HepG2 (cell line): ENCODE data around the gene RAPH1. TPM values are rescaled to one million over a fixed set of nuclear protein-coding genes. Genes with fewer than 3 reads are reported as not detected.

Experiments used
- ATAC-seq: fragments of 200-7000 bp; cut with Tn5 transposase; 3 replicates; pipeline ENCODE4 v1.9.1; 2020; ENCODE audit warnings: mild to moderate bottlenecking, moderate library complexity
- BruUV-seq: library from RNA; stranded (reverse); fragments of 400-500 nt; replicated peaks from 2 replicates; lab custom pipeline; 2021; lab: Mats Ljungman, UMichigan
- CTCF ChIA-PET: fragments of 300-600 bp; formaldehyde crosslinking; extraction: SDS; loops from one replicate; lab custom pipeline; 2021; ENCODE audit warnings: low total read pairs, inconsistent platforms, low intra/inter-chr PET ratio; lab: Yijun Ruan, JAX
- POLR2A ChIA-PET: fragments of 350-600 bp; sonication (Branson Sonifier 250); formaldehyde crosslinking; loops from one replicate; lab custom pipeline; 2020; ENCODE audit warnings: antibody characterized with exemption, inconsistent platforms; lab: Yijun Ruan, JAX
- DNase-seq: peaks from one replicate; pipeline ENCODE4 v3.0.0-alpha.2; 2015; ENCODE audit warnings: low spot score
- FAIRE-seq: peaks from 3 replicates; lab custom pipeline; 2011; peaks lifted over from hg19 to GRCh38; lab: Jason Lieb, UNC
- H2AFZ ChIP-seq: one replicate; pipeline ENCODE4 v1.6.1; 2011; ENCODE audit warnings: low read length, inconsistent platforms
- H3K27ac ChIP-seq: fragments of 300-600 bp; 3 replicates; pipeline ENCODE4 v1.8.0; 2011; ENCODE audit warnings: mixed run types, mild to moderate bottlenecking, mixed read lengths, low read length, inconsistent platforms; ENCODE audit not compliant: insufficient read depth; ENCODE audit errors: extremely low read length
- H3K27me3 ChIP-seq, 2 experiments: fragments of 200-600 bp in 1 of 2; 2 replicates in 1 of 2; 3 replicates in 1 of 2; pipeline versions ENCODE4 v1.6.0 to v1.8.0; 2011; ENCODE audit warnings: low read length in 2 of 2, mild to moderate bottlenecking in 2 of 2, moderate library complexity in 2 of 2, inconsistent platforms in 1 of 2; ENCODE audit not compliant: insufficient read depth in 2 of 2, control insufficient read depth in 1 of 2
- H3K36me3 ChIP-seq, 2 experiments: fragments of 200-600 bp in 1 of 2; replicated peaks in 1 of 2; 2 replicates in 1 of 2; 3 replicates in 1 of 2; pipeline versions ENCODE4 v1.5.1 to v1.8.0; 2011; ENCODE audit warnings: low read length in 2 of 2, inconsistent platforms in 1 of 2; ENCODE audit not compliant: insufficient read depth in 2 of 2, control insufficient read depth in 1 of 2
- H3K4me1 ChIP-seq: 2 replicates; pipeline ENCODE4 v1.5.1; 2012; ENCODE audit warnings: low read length, inconsistent platforms; ENCODE audit not compliant: insufficient read depth
- H3K4me2 ChIP-seq: 2 replicates; pipeline ENCODE4 v1.6.0; 2011; ENCODE audit warnings: low read depth, low read length, inconsistent platforms
- H3K4me3 ChIP-seq, 3 experiments: fragments of 200-600 bp in 1 of 3; sonication (generic), shearing (Covaris generic) in 1 of 3; replicated peaks in 1 of 3; 2 replicates each; pipeline ENCODE4 v1.5.1; 2011 to 2016; ENCODE audit warnings: low read length in 3 of 3, inconsistent platforms in 2 of 3, low read depth in 2 of 3, mild to moderate bottlenecking in 2 of 3, control low read depth in 1 of 3, mixed read lengths in 1 of 3; ENCODE audit not compliant: insufficient read depth in 1 of 3
- H3K79me2 ChIP-seq: one replicate; pipeline ENCODE4 v1.6.1; 2011; ENCODE audit warnings: low read length, inconsistent platforms; ENCODE audit not compliant: insufficient read depth
- H3K9ac ChIP-seq: 2 replicates; pipeline ENCODE4 v1.6.0; 2011; ENCODE audit warnings: mild to moderate bottlenecking, low read depth, low read length, inconsistent platforms; ENCODE audit not compliant: insufficient read depth
- H3K9me3 ChIP-seq: 2 replicates; pipeline ENCODE4 v1.5.1; 2012; ENCODE audit warnings: mild to moderate bottlenecking, low read length
- H4K20me1 ChIP-seq: 2 replicates; pipeline ENCODE4 v1.6.0; 2011; ENCODE audit warnings: inconsistent platforms, mild to moderate bottlenecking, low read length, moderate library complexity; ENCODE audit not compliant: insufficient read depth
- BCL6 ChIP-seq: IDR thresholded peaks from 2 replicates; pipeline ENCODE4 v1.6.1; 2016; ENCODE audit warnings: missing genetic modification reagents, missing compliant biosample characterization
- ELF4 ChIP-seq: sonication (generic); formaldehyde crosslinking; IDR thresholded peaks from 2 replicates; pipeline ENCODE4 v1.5.0; 2020; ENCODE audit warnings: missing genetic modification reagents, mild to moderate bottlenecking, moderate library complexity, borderline replicate concordance
- HNRNPH1 ChIP-seq: fragments of 200-400 bp; formaldehyde crosslinking; optimal IDR thresholded peaks from 2 replicates; pipeline ENCODE3; 2017; ENCODE audit warnings: mild to moderate bottlenecking, low read depth, low read length
- NFIC ChIP-seq: IDR thresholded peaks from 2 replicates; pipeline ENCODE4 v1.6.1; 2012; ENCODE audit warnings: mild to moderate bottlenecking, low read length, inconsistent platforms
- PRPF4 ChIP-seq: fragments of 200-400 bp; formaldehyde crosslinking; IDR thresholded peaks from 2 replicates; pipeline ENCODE4 v1.6.1; 2016; ENCODE audit warnings: low read length, low read depth; ENCODE audit not compliant: poor library complexity, severe bottlenecking
- SALL1 ChIP-seq: sonication (generic); formaldehyde crosslinking; IDR thresholded peaks from 2 replicates; pipeline ENCODE4 v1.8.0; 2022; ENCODE audit warnings: mild to moderate bottlenecking, missing genetic modification reagents
- TBL1XR1 ChIP-seq: fragments of 150-350 bp; IDR thresholded peaks from 2 replicates; pipeline ENCODE4 v1.6.1; 2014; ENCODE audit warnings: borderline replicate concordance, low read length; ENCODE audit not compliant: partially characterized antibody
- ZNF772 ChIP-seq: sonication (generic); formaldehyde crosslinking; IDR thresholded peaks from 2 replicates; pipeline ENCODE4 v1.5.0; 2020; ENCODE audit warnings: mild to moderate bottlenecking, missing genetic modification reagents
- WGBS: methylation state at CpG from one replicate; pipeline ENCODE4 v1.1.6; 2017; ENCODE audit warnings: low lambda C conversion rate; 5-methylcytosine and 5-hydroxymethylcytosine counted together
- in situ Hi-C: cut with HindIII; loops from 2 replicates; pipeline ENCODE4 v1.10.0; 2017; ENCODE audit warnings: low pct_unique_long_range_greater_than_20kb; ENCODE audit not compliant: extremely low pct_ligation_motif_present
- intact Hi-C: fragments of 100-400 bp; cut with micrococcal nuclease; formaldehyde crosslinking; loops from one replicate; pipeline ENCODE4 v1.10.0; 2022; ENCODE audit not compliant: unreplicated experiment
- polyA plus RNA-seq, 8 experiments: library from polyadenylated mRNA; depleted of rRNA in 3 of 8; stranded (reverse) in 7 of 8; unstranded in 1 of 8; fragments of >200 nt; fragmentation: Illumina TruSeq in 4 of 8; extraction: Trizol in 4 of 8; gene quantifications; 2 replicates each; pipeline versions ENCODE4 v1.2.1 to v1.2.3, GENCODE V29; 2011 to 2016; ENCODE audit warnings: low read depth in 4 of 8, missing spikeins in 1 of 8, mixed read lengths in 1 of 8; ENCODE audit not compliant: insufficient read depth in 1 of 8
- total RNA-seq, 5 experiments: library from RNA; depleted of rRNA; stranded (reverse); fragments of >200 nt; fragmentation: Illumina TruSeq; extraction: Trizol; gene quantifications; 2 replicates each; pipeline ENCODE4 v1.2.3, GENCODE V29; 2016; ENCODE audit warnings: low read depth in 1 of 5
- TF ChIP-seq, protein P1 (sequence below): sonication (generic); formaldehyde crosslinking; IDR thresholded peaks from 2 replicates; pipeline ENCODE4 v1.4.0; 2020; ENCODE audit warnings: missing genetic modification reagents
- TF ChIP-seq, protein P2 (sequence below): sonication (generic); formaldehyde crosslinking; IDR thresholded peaks from 2 replicates; pipeline ENCODE4 v1.4.0; 2020; ENCODE audit warnings: missing genetic modification reagents
- TF ChIP-seq, protein P3 (sequence below): sonication (generic); formaldehyde crosslinking; IDR thresholded peaks from 2 replicates; pipeline ENCODE4 v1.9.0; 2022; ENCODE audit warnings: low read depth, missing genetic modification reagents
- TF ChIP-seq, protein P4 (sequence below): sonication (generic); formaldehyde crosslinking; IDR thresholded peaks from 2 replicates; pipeline ENCODE4 v1.4.0; 2020; ENCODE audit warnings: mild to moderate bottlenecking, missing genetic modification reagents
- TF ChIP-seq, protein P5 (sequence below): sonication (generic); formaldehyde crosslinking; IDR thresholded peaks from 2 replicates; pipeline ENCODE4 v1.8.0; 2023; ENCODE audit warnings: mild to moderate bottlenecking, missing genetic modification reagents

Gene RAPH1
- total and polyA plus RNA-seq, 2 of the 13 experiments (the other 11 are each of a cell fraction or from before 2014, with no cell fraction given) = 5.3 to 6.7 TPM

DNA sequence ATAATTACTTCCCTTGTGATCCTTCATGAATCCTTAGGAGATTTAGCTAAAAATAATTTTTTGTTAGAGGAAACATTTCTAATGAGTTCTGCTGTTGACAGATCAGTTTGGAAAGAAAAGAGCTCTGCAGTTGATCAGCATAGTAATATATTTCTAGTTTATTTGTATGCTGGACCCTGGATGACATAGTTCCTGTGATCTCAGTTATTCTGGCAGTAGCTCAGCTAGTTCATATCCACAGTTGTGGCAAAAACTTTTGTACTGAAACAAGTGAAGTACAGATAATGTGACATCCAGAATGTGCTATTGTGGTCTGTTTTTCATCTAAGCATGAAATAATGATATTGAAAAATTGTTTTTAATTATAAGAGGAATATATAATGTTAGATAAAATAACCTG, 173.2 kb downstream of the RAPH1 start (continued):
- TF ChIP-seq, protein P1, sequence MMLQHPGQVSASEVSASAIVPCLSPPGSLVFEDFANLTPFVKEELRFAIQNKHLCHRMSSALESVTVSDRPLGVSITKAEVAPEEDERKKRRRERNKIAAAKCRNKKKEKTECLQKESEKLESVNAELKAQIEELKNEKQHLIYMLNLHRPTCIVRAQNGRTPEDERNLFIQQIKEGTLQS (CRISPR knock-in tag) = no peak
- TF ChIP-seq PRPF4 = no peak

DNA sequence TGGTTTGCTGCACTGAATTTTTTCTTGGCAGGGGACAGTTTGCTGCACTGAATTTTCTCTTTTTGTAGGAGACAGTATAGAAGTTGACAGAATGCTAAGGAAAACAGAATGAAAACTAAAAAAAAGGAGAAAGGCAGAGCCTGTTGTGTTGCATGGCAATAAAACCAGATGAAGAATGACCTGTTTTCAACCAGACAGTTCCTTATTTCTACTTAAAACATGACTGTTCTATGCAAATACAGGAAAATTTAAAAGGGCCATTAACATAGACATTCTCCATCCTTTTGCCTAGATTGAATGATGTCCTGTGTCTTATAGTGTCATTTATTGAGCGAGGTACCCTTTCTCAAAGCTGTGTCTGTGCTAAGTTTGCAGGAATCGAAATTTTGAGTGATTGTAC, 173.6 kb downstream of the RAPH1 start:
- FAIRE-seq = no peak
- in situ Hi-C loops = no loop called here

More for the DNA sequence above, 173.6 kb downstream of the RAPH1 start:
- CTCF ChIA-PET = no interaction called here
- POLR2A ChIA-PET = no interaction called here
- Histone ChIP-seq H2AFZ (no peak overlapping the region), H3K9ac (no peak overlapping the region), H3K9me3 (no peaks in the 10 kb centered on the region), H3K27ac (no peak overlapping the region), H3K4me3 (no peak overlapping the region), H4K20me1 (no peaks in the 10 kb centered on the region), H3K79me2 (peaks cover 5% of the 10 kb centered on the region), H3K4me2 (no peak overlapping the region), H3K36me3 (no peaks in the 10 kb centered on the region; a peak in 1 of 5 replicates), H3K27me3 (no peaks in the 10 kb centered on the region), H3K4me1 (no peaks in the 10 kb centered on the region)
- DNase-seq (no peak), ATAC-seq (no peak)
- intact Hi-C loops = no loop called here
- no TSS peak for BruUV-seq
- TF ChIP-seq NFIC (no peak), BCL6 (CRISPR knock-in tag) (no peak), TBL1XR1 (no peak), SALL1 (CRISPR knock-in tag) (no peak), HNRNPH1 (no peak), ELF4 (CRISPR knock-in tag) (no peak), ZNF772 (CRISPR knock-in tag) (no peak)
- TF ChIP-seq, protein P2, sequence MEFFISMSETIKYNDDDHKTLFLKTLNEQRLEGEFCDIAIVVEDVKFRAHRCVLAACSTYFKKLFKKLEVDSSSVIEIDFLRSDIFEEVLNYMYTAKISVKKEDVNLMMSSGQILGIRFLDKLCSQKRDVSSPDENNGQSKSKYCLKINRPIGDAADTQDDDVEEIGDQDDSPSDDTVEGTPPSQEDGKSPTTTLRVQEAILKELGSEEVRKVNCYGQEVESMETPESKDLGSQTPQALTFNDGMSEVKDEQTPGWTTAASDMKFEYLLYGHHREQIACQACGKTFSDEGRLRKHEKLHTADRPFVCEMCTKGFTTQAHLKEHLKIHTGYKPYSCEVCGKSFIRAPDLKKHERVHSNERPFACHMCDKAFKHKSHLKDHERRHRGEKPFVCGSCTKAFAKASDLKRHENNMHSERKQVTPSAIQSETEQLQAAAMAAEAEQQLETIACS (CRISPR knock-in tag) = no peak
- TF ChIP-seq, protein P3, sequence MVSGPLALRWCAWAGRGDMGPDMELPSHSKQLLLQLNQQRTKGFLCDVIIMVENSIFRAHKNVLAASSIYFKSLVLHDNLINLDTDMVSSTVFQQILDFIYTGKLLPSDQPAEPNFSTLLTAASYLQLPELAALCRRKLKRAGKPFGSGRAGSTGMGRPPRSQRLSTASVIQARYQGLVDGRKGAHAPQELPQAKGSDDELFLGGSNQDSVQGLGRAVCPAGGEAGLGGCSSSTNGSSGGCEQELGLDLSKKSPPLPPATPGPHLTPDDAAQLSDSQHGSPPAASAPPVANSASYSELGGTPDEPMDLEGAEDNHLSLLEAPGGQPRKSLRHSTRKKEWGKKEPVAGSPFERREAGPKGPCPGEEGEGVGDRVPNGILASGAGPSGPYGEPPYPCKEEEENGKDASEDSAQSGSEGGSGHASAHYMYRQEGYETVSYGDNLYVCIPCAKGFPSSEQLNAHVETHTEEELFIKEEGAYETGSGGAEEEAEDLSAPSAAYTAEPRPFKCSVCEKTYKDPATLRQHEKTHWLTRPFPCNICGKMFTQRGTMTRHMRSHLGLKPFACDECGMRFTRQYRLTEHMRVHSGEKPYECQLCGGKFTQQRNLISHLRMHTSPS (CRISPR knock-in tag) = no peak
- TF ChIP-seq, protein P4, sequence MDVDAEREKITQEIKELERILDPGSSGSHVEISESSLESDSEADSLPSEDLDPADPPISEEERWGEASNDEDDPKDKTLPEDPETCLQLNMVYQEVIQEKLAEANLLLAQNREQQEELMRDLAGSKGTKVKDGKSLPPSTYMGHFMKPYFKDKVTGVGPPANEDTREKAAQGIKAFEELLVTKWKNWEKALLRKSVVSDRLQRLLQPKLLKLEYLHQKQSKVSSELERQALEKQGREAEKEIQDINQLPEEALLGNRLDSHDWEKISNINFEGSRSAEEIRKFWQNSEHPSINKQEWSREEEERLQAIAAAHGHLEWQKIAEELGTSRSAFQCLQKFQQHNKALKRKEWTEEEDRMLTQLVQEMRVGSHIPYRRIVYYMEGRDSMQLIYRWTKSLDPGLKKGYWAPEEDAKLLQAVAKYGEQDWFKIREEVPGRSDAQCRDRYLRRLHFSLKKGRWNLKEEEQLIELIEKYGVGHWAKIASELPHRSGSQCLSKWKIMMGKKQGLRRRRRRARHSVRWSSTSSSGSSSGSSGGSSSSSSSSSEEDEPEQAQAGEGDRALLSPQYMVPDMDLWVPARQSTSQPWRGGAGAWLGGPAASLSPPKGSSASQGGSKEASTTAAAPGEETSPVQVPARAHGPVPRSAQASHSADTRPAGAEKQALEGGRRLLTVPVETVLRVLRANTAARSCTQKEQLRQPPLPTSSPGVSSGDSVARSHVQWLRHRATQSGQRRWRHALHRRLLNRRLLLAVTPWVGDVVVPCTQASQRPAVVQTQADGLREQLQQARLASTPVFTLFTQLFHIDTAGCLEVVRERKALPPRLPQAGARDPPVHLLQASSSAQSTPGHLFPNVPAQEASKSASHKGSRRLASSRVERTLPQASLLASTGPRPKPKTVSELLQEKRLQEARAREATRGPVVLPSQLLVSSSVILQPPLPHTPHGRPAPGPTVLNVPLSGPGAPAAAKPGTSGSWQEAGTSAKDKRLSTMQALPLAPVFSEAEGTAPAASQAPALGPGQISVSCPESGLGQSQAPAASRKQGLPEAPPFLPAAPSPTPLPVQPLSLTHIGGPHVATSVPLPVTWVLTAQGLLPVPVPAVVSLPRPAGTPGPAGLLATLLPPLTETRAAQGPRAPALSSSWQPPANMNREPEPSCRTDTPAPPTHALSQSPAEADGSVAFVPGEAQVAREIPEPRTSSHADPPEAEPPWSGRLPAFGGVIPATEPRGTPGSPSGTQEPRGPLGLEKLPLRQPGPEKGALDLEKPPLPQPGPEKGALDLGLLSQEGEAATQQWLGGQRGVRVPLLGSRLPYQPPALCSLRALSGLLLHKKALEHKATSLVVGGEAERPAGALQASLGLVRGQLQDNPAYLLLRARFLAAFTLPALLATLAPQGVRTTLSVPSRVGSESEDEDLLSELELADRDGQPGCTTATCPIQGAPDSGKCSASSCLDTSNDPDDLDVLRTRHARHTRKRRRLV (CRISPR knock-in tag) = no peak
- TF ChIP-seq, protein P5, sequence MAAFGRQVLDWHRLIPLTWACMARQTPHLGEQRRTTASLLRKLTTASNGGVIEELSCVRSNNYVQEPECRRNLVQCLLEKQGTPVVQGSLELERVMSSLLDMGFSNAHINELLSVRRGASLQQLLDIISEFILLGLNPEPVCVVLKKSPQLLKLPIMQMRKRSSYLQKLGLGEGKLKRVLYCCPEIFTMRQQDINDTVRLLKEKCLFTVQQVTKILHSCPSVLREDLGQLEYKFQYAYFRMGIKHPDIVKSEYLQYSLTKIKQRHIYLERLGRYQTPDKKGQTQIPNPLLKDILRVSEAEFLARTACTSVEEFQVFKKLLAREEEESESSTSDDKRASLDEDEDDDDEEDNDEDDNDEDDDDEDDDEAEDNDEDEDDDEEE (CRISPR knock-in tag) = no peak
- 63% methylated on average over 2 of the region's 2 CpGs for WGBS
